SU-DHL-6 (cell line): ENCODE measurements around the gene LRRC47.

Experiments used
- EZH2phosphoT487 ChIP-seq: fragments of 200-600 bp; sonication (generic), shearing (Covaris generic); conservative IDR thresholded peaks from 2 replicates; pipeline ENCODE4 v1.6.1; 2018; ENCODE audit warnings: mild to moderate bottlenecking, antibody characterized with exemption, low read length, moderate library complexity, mixed read lengths
- TF ChIP-seq, protein P1 (sequence below): fragments of 200-600 bp; sonication (generic); IDR thresholded peaks from one replicate; pipeline ENCODE4 v1.5.1; 2017; ENCODE audit warnings: antibody characterized with exemption, mild to moderate bottlenecking, low read length, moderate library complexity; ENCODE audit not compliant: insufficient read depth, poor library complexity, severe bottlenecking

DNA sequence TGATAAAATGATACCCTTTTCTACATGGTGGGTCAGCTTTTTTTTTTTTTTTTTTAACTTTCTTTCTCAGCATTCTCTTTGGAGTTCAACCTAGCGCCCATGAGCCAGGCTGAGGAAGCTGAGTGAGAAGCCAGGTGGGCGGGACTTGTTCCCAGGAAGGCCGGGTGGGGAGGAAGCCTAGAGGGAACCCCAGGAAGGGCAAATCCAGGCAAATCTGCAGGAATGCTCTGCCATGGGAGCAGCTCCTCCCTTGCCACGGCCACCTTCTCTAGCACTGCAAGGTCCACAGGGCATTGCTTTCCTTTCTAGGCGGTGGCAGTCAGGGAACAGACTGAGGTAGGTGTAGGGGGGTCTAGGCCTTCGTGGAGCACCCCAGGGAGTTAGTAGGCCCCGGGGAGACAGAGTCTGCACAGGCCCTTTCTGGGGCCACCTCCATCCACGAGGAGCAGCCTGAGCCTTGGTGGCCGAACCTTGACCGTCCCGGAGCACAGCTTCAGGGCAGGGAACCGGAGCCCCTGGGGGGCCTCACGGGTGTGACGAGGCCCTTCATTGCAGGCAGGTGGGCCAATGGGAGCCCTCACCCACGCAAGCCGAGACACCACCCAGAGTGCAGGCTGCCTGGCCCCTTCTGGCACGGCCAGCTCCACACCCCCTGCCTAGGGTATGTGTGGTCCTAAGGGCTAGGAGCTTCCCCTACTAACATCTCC is 62.3 kb downstream of the LRRC47 start:
- TF ChIP-seq, protein P1, sequence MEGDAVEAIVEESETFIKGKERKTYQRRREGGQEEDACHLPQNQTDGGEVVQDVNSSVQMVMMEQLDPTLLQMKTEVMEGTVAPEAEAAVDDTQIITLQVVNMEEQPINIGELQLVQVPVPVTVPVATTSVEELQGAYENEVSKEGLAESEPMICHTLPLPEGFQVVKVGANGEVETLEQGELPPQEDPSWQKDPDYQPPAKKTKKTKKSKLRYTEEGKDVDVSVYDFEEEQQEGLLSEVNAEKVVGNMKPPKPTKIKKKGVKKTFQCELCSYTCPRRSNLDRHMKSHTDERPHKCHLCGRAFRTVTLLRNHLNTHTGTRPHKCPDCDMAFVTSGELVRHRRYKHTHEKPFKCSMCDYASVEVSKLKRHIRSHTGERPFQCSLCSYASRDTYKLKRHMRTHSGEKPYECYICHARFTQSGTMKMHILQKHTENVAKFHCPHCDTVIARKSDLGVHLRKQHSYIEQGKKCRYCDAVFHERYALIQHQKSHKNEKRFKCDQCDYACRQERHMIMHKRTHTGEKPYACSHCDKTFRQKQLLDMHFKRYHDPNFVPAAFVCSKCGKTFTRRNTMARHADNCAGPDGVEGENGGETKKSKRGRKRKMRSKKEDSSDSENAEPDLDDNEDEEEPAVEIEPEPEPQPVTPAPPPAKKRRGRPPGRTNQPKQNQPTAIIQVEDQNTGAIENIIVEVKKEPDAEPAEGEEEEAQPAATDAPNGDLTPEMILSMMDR: no peak
- no peak for TF ChIP-seq EZH2phosphoT487
